Esophagus squamous epithelium (tissue), 5 donors: ENCODE measurements around the gene HNRNPL. TPM values are rescaled to one million over a fixed set of nuclear protein-coding genes. Genes with fewer than 3 reads are reported as not detected.
"Not testable (repeated sequence)": the region's sequence is repeated elsewhere in the genome, so short reads cannot be mapped to it uniquely, and the experiment has no call there.

Experiments
- DNase-seq: peaks from one replicate; lab custom pipeline; 2025; lab: John Stamatoyannopoulos, UW
- H3K27ac ChIP-seq, 4 donors: fragments of 200-600 bp; sonication (generic); one replicate each; pipeline ENCODE4 v1.5.1; 2016 to 2019; ENCODE audit warnings: mild to moderate bottlenecking in 1 of 4
- H3K27me3 ChIP-seq, 4 donors: fragments of 200-600 bp; sonication (generic); 1 replicate in 3 of 4; 2 replicates in 1 of 4; pipeline versions ENCODE4 v1.5.1 to v1.6.0; 2017 to 2021; ENCODE audit warnings: antibody characterized with exemption in 1 of 4
- H3K36me3 ChIP-seq, 3 donors: fragments of 200-600 bp; sonication (generic); one replicate each; pipeline ENCODE4 v1.5.1; 2016 to 2019
- H3K4me1 ChIP-seq, 3 donors: fragments of 200-600 bp; sonication (generic); one replicate each; pipeline ENCODE4 v1.5.1; 2017 to 2019
- H3K4me3 ChIP-seq, 4 donors: fragments of 200-600 bp; sonication (generic); 1 replicate in 3 of 4; 2 replicates in 1 of 4; pipeline ENCODE4 v1.5.1; 2016 to 2019; ENCODE audit warnings: mild to moderate bottlenecking in 2 of 4, moderate library complexity in 1 of 4
- H3K9me3 ChIP-seq, 3 donors: fragments of 200-600 bp; sonication (generic); one replicate each; pipeline ENCODE4 v1.5.1; 2016 to 2019
- CTCF ChIP-seq, 6 experiments: fragments of 450-650 bp in 4 of 6; fragments of 200-600 bp in 2 of 6; sonication (generic) in 2 of 6; IDR thresholded peaks; one replicate each; pipeline ENCODE4 v1.5.1; 2016 to 2019; ENCODE audit warnings: antibody characterized with exemption in 6 of 6, mild to moderate bottlenecking in 4 of 6, moderate library complexity in 4 of 6
- POLR2A ChIP-seq, 4 donors: fragments of 450-650 bp; IDR thresholded peaks; one replicate each; pipeline ENCODE4 v1.6.1; 2017; ENCODE audit warnings: antibody characterized with exemption in 4 of 4, mild to moderate bottlenecking in 4 of 4, moderate library complexity in 3 of 4
- WGBS, 2 donors: methylation state at CpG; one replicate each; pipeline ENCODE4 v1.1.5; 2018; 5-methylcytosine and 5-hydroxymethylcytosine counted together
- intact Hi-C: fragments of 100-400 bp; cut with DNase I; formaldehyde crosslinking; loops from one replicate; pipeline ENCODE4 v1.15.0; 2022
- total RNA-seq, 4 donors: library from RNA; depleted of rRNA; stranded (reverse); fragments of >200 nt; gene quantifications; one replicate each; pipeline ENCODE4 v1.1.0, GENCODE V29; 2016
- donor health status: DM: yes; HTN: yes; CAD: no.

The HNRNPL gene
- total RNA-seq, 4 donors from 2014 or later = 136 to 186 (median 167) TPM

GRCh38 chr19:38891771-38892170, 42.0 kb upstream of the HNRNPL start:
- no peak for DNase-seq
- Histone ChIP-seq H3K4me3 (no peak overlapping the region), H3K27me3 (no peaks in the 10 kb centered on the region), H3K36me3 (peaks cover 5 to 80% (median 17%) of the 10 kb centered on the region in 3 donors), H3K9me3 (no peaks in the 10 kb centered on the region), H3K27ac (no peak overlapping the region), H3K4me1 (peaks cover 0 to 6% (median 0%) of the 10 kb centered on the region in 3 donors)
- 88 to 92% methylated on average over 3 to 4 of the region's 6 CpGs for WGBS, 2 donors
- TF ChIP-seq CTCF (IDR thresholded peaks at IDR 0.05) (no peak), POLR2A (IDR thresholded peaks at IDR 0.05) (no peak)
- intact Hi-C loops = no loop called here

DNA sequence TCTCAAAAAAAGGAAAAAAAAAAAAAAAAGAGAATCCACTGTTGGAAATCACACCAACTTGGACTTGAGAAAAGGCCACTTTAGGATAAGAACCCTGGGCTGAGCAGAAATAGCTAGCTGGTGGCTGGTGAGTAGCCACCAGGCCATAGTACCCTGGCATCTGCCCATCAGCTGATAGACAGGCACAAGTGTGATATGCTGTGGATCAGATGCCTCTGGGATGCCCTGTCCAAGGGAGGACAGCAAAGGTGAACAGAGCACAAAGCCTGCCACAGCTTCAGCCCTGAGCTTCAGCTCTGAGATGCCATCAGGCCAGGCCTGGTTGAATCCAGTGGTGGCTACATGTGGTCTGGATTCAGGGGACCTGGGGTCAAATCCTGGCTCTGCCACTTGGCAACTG, 40.9 kb upstream of the HNRNPL start:
- TF ChIP-seq CTCF (IDR thresholded peaks at IDR 0.05) (no peak), POLR2A (IDR thresholded peaks at IDR 0.05) (no peak)
- Histone ChIP-seq H3K36me3 (peaks cover 5 to 87% (median 17%) of the 10 kb centered on the region in 3 donors), H3K9me3 (no peaks in the 10 kb centered on the region), H3K4me1 (peaks cover 0 to 10% (median 0%) of the 10 kb centered on the region in 3 donors), H3K4me3 (no peak overlapping the region), H3K27me3 (no peaks in the 10 kb centered on the region), H3K27ac (no peak overlapping the region)
- intact Hi-C loops = no loop called here
- no peak for DNase-seq

DNA sequence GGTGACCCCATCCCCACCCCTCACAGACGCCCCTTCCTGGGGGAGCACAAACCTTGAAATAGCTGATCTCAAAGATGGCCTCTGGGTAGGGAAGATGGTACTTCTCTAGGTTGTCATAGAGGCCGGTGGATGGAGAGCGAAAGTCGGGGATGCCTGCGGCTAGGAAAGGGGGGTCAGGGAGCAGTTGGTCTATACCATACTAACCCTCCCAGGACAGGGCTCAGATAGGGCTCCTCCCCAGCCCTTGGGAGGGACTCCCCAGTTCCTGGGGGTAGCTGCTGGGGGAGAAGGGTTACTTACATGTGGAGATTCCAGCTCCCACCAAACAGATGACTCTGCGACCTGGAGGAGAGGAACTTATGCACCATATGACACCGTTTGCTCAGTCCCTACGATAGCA, 40.0 kb upstream of the HNRNPL start:
- Histone ChIP-seq H3K4me1 (peaks cover 0 to 8% (median 0%) of the 10 kb centered on the region in 3 donors), H3K9me3 (no peaks in the 10 kb centered on the region), H3K27ac (no peak overlapping the region), H3K4me3 (no peak overlapping the region), H3K36me3 (peaks cover 5 to 93% (median 17%) of the 10 kb centered on the region in 3 donors), H3K27me3 (no peaks in the 10 kb centered on the region)
- TF ChIP-seq CTCF (IDR thresholded peaks at IDR 0.05) (no peak), POLR2A (IDR thresholded peaks at IDR 0.05) (no peak)
- intact Hi-C loops = no loop called here
- WGBS, 2 donors = 87 to 91% methylated on average over 6 to 8 of the region's 8 CpGs
- no peak for DNase-seq

DNA sequence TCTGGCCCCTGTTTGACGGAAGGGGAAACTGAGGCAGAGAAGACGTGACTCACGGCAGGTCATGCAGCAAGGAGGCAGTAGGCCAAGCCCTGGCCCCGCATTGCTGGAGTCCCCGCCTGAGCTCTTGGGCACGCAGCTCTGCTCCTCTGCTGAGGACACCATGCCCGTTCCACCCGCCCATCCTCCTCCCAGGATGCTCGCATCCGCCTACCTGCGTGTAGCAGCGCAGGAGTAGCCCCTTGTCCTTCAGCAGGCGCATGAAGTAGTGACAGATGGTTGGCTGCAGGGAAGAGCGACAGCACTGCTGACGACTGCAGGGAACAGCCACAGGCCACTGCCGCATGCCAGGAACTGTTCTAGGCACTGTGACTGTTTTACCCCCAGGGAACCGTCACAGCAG, 39.1 kb upstream of the HNRNPL start:
- 93 to 96% methylated on average over 7 to 9 of the region's 17 CpGs for WGBS, 2 donors
- TF ChIP-seq POLR2A (IDR thresholded peaks at IDR 0.05) = no peak
- no peak for TF ChIP-seq CTCF (IDR thresholded peaks at IDR 0.05)
- H3K27ac ChIP-seq = no peak overlapping the region
- intact Hi-C loops = no loop called here
- H3K36me3 ChIP-seq = peaks cover 5 to 97% (median 17%) of the 10 kb centered on the region in 3 donors
- DNase-seq = no peak
- no peaks in the 10 kb centered on the region for H3K9me3 ChIP-seq
- peaks cover 0 to 8% (median 0%) of the 10 kb centered on the region in 3 donors for H3K4me1 ChIP-seq
- no peak overlapping the region for H3K4me3 ChIP-seq
- no peaks in the 10 kb centered on the region for H3K27me3 ChIP-seq

- H3K27me3 ChIP-seq, H3K27ac ChIP-seq, intact Hi-C loops, H3K9me3 ChIP-seq, DNase-seq, H3K4me3 ChIP-seq, H3K4me1 ChIP-seq: not testable (repeated sequence)
- 85 to 89% methylated on average over 2 to 3 of the region's 3 CpGs for WGBS, 2 donors
- peaks cover 0 to 97% (median 20%) of the 10 kb centered on the region in 3 donors for H3K36me3 ChIP-seq
Measured at GRCh38 chr19:38884691-38885090, 34.9 kb upstream of the HNRNPL start.

DNA sequence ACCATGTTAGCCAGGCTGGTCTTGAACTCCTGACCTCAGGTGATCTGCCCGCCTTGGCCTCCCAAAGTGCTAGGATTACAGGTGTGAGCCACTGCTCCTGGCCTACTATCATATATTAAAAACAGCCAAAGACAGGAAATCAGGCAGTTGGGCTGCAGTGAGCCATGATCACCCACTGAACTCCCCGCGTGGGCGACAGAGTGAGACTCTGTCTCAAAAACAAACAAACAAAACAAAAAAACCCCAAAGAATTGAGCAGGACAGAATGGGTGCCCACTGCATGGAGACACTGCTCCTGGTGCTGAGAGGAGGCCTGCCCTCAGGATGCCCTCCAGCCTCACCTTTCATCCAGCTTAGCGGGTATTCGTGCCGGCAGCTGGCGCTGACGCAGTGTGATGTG, 33.5 kb upstream of the HNRNPL start:
- WGBS, 2 donors = 94 to 96% methylated on average over 8 to 9 of the region's 9 CpGs
- TF ChIP-seq POLR2A (IDR thresholded peaks at IDR 0.05) (no peak), CTCF (IDR thresholded peaks at IDR 0.05) (no peak)
- no peaks in the 10 kb centered on the region for H3K27me3 ChIP-seq
- intact Hi-C loops = no loop called here
- H3K4me3 ChIP-seq = no peak overlapping the region
- DNase-seq = no peak
- peaks cover 0 to 18% (median 4%) of the 10 kb centered on the region in 3 donors for H3K4me1 ChIP-seq
- H3K27ac ChIP-seq = no peak overlapping the region
- H3K36me3 ChIP-seq = peaks cover 0 to 95% (median 8%) of the 10 kb centered on the region in 3 donors
- H3K9me3 ChIP-seq = no peaks in the 10 kb centered on the region
